DND-41 (cell line): ENCODE results near the gene SMAGP.

Experiments
- ATAC-seq: fragments of 200-7000 bp; cut with Tn5 transposase; 3 replicates; pipeline ENCODE4 v1.9.1; 2021; ENCODE audit warnings: low read depth; ENCODE audit not compliant: insufficient read depth
- DNase-seq: peaks from one replicate; pipeline ENCODE4 v3.0.0-alpha.2; 2020
- H2AFZ ChIP-seq: 2 replicates; pipeline ENCODE4 v1.6.0; 2012; ENCODE audit warnings: low read depth, low read length
- H3K27ac ChIP-seq: 2 replicates; pipeline ENCODE4 v1.5.1; 2012; ENCODE audit warnings: low read length, inconsistent platforms
- H3K27me3 ChIP-seq: fragments of 200-600 bp; sonication (generic); 2 replicates; pipeline ENCODE4 v1.6.0; 2012; ENCODE audit warnings: low read length, mild to moderate bottlenecking, inconsistent platforms; ENCODE audit not compliant: insufficient read depth, poor library complexity
- H3K36me3 ChIP-seq: 2 replicates; pipeline ENCODE4 v1.5.1; 2012; ENCODE audit warnings: low read length, inconsistent platforms; ENCODE audit not compliant: insufficient read depth
- H3K4me1 ChIP-seq: 2 replicates; pipeline ENCODE4 v1.5.1; 2012; ENCODE audit warnings: mild to moderate bottlenecking, low read length; ENCODE audit not compliant: insufficient read depth
- H3K4me2 ChIP-seq: 2 replicates; pipeline ENCODE4 v1.6.0; 2012; ENCODE audit warnings: mild to moderate bottlenecking, moderate library complexity, low read length, inconsistent platforms; ENCODE audit not compliant: insufficient read depth
- H3K4me3 ChIP-seq, 2 experiments: fragments of 200-600 bp in 1 of 2; shearing (Covaris generic) in 1 of 2; 2 replicates each; pipeline ENCODE4 v1.5.1; 2012 to 2016; ENCODE audit warnings: inconsistent platforms in 2 of 2, low read length in 2 of 2, mild to moderate bottlenecking in 2 of 2, low read depth in 1 of 2, moderate library complexity in 1 of 2
- H3K79me2 ChIP-seq: 2 replicates; pipeline ENCODE4 v1.6.0; 2012; ENCODE audit warnings: low read length, inconsistent platforms; ENCODE audit not compliant: insufficient read depth
- H3K9ac ChIP-seq: 2 replicates; pipeline ENCODE4 v1.6.0; 2012; ENCODE audit warnings: low read depth, mild to moderate bottlenecking, inconsistent platforms, low read length, moderate library complexity
- H3K9me3 ChIP-seq: 2 replicates; pipeline ENCODE4 v1.5.1; 2012; ENCODE audit warnings: low read length, moderate library complexity, mild to moderate bottlenecking, inconsistent platforms; ENCODE audit not compliant: insufficient read depth, severe bottlenecking
- H4K20me1 ChIP-seq: 2 replicates; pipeline ENCODE4 v1.6.0; 2012; ENCODE audit warnings: low read length; ENCODE audit not compliant: insufficient read depth
- EZH2 ChIP-seq: IDR thresholded peaks from 3 replicates; pipeline ENCODE4 v1.6.1; 2012; ENCODE audit warnings: borderline replicate concordance, low read depth, mild to moderate bottlenecking, moderate library complexity, low read length, inconsistent platforms; ENCODE audit not compliant: severe bottlenecking
- TF ChIP-seq, protein P1 (sequence below): IDR thresholded peaks from 2 replicates; pipeline ENCODE4 v1.5.1; 2012; ENCODE audit warnings: borderline replicate concordance, low read length, moderate library complexity, mild to moderate bottlenecking; ENCODE audit not compliant: poor library complexity, severe bottlenecking; ENCODE audit errors: extremely low read depth

The SMAGP gene

DNA sequence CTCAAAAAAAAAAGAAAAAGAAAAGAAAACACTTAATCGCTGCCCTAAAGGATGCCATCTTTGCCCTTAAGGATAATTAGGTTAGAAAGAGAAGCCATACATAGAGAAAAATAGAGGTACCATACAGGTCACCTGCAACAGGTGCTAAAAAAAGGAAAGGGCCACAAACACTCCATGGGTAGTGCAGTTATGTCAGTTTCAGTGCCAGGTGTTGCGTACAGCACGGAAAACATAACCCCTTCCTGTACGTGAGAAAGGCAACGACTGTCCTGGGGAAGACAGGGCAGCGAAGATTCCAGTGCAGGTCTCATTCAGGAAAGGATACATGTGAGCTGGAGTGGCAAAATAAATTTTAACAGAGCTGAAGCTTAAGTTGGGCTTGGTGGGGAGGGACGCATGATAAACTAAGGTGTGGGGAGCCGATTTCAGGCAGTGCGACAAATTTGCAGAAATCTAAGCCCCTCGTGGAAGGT, 32.1 kb downstream of the SMAGP start:
- Histone ChIP-seq H3K4me1 (peaks cover 26% of the 10 kb centered on the region), H3K27ac (peak overlapping the region; percentile 75), H3K36me3 (peaks cover 33% of the 10 kb centered on the region), H3K4me2 (peak overlapping the region; percentile 98), H3K9me3 (no peaks in the 10 kb centered on the region), H2AFZ (peak overlapping the region; percentile 83), H3K79me2 (peaks cover 28% of the 10 kb centered on the region), H3K4me3 (peak overlapping the region; percentile 46 to 83; a peak in 3 of 4 replicates), H3K27me3 (no peaks in the 10 kb centered on the region), H3K9ac (peak overlapping the region; percentile 88), H4K20me1 (peaks cover 14% of the 10 kb centered on the region)
- TF ChIP-seq, protein P1, sequence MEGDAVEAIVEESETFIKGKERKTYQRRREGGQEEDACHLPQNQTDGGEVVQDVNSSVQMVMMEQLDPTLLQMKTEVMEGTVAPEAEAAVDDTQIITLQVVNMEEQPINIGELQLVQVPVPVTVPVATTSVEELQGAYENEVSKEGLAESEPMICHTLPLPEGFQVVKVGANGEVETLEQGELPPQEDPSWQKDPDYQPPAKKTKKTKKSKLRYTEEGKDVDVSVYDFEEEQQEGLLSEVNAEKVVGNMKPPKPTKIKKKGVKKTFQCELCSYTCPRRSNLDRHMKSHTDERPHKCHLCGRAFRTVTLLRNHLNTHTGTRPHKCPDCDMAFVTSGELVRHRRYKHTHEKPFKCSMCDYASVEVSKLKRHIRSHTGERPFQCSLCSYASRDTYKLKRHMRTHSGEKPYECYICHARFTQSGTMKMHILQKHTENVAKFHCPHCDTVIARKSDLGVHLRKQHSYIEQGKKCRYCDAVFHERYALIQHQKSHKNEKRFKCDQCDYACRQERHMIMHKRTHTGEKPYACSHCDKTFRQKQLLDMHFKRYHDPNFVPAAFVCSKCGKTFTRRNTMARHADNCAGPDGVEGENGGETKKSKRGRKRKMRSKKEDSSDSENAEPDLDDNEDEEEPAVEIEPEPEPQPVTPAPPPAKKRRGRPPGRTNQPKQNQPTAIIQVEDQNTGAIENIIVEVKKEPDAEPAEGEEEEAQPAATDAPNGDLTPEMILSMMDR, result no peak
- no peak for TF ChIP-seq EZH2
- DNase-seq, result no peak
- peak; percentile 1; the same call in 2 of the 3 replicates for ATAC-seq

DNA sequence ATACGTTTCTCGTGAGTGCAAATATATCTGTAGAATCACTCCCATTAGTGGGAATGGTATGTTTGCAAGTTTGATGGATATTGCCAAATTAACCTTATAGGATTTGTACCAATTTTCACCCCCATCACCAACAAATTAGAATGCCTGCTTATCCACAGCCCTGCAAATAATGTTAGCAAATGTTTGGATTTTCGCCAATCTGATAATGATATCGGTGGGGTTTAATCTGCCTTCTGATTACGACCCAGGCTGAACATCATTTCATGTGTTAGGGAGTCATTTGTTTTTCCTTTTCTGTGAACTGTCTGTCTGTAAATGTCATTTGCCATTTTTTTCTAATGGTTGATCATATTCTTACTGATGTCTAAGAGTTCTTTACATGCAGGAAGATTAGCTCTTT, 35.7 kb downstream of the SMAGP start:
- H3K9ac ChIP-seq, result no peak overlapping the region
- TF ChIP-seq, protein P1, result no peak
- no peak for TF ChIP-seq EZH2
- H3K27me3 ChIP-seq, result no peaks in the 10 kb centered on the region
- no peaks in the 10 kb centered on the region; the same call in 1 of the 2 replicates for H3K36me3 ChIP-seq
- no peaks in the 10 kb centered on the region for H3K9me3 ChIP-seq
- peaks cover 8% of the 10 kb centered on the region for H3K4me1 ChIP-seq
- H2AFZ ChIP-seq, result no peak overlapping the region
- DNase-seq (no peak), ATAC-seq (no peak)
- H3K4me2 ChIP-seq, result no peak overlapping the region
- H3K79me2 ChIP-seq, result peaks cover 8% of the 10 kb centered on the region
- H3K4me3 ChIP-seq, result no peak overlapping the region
- H4K20me1 ChIP-seq, result no peaks in the 10 kb centered on the region
- no peak overlapping the region for H3K27ac ChIP-seq

DNA sequence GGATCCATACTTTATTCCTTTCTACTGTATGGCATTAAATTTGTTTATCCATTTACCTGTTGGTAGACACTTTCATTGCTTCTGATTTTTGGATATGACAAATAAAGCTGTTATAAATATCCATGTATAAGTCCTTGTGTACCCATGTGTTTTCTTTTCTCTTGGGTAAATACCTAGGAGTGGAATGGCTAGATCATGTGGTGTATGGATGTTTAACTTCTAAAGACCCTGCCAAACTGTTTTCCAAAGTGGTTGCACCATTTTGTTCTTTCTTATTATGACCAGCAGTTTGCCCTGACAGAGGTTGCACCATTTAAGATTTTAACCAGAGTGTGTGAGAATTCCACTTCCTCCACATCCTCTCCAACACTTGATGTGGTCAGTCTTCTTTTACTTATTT, 37.6 kb downstream of the SMAGP start:
- H3K4me3 ChIP-seq, result no peak overlapping the region

More for the DNA sequence above, 37.6 kb downstream of the SMAGP start:
- H4K20me1 ChIP-seq, result no peaks in the 10 kb centered on the region
- no peaks in the 10 kb centered on the region for H3K9me3 ChIP-seq
- no peak overlapping the region for H3K27ac ChIP-seq
- H3K4me2 ChIP-seq, result no peak overlapping the region
- DNase-seq, result no peak
- no peak for ATAC-seq
- H2AFZ ChIP-seq, result no peak overlapping the region
- no peak for TF ChIP-seq EZH2
- TF ChIP-seq, protein P1, result no peak
- no peaks in the 10 kb centered on the region for H3K79me2 ChIP-seq
- no peaks in the 10 kb centered on the region for H3K36me3 ChIP-seq
- no peak overlapping the region for H3K9ac ChIP-seq
- no peaks in the 10 kb centered on the region for H3K4me1 ChIP-seq
- H3K27me3 ChIP-seq, result no peaks in the 10 kb centered on the region
